HG03159 (cell line): Measurements from ENCODE around the gene SHANK1.
"Not testable (repeated sequence)": the region's sequence is repeated elsewhere in the genome, so short reads cannot be mapped to it uniquely, and the experiment has no call there.

Source experiments
- ATAC-seq: cut with Tn5 transposase; IDR thresholded peaks from one replicate; pipeline ENCODE4 v1.9.1; 2021; ENCODE audit warnings: mild to moderate bottlenecking, moderate library complexity; ENCODE audit not compliant: unreplicated experiment

The SHANK1 gene

DNA sequence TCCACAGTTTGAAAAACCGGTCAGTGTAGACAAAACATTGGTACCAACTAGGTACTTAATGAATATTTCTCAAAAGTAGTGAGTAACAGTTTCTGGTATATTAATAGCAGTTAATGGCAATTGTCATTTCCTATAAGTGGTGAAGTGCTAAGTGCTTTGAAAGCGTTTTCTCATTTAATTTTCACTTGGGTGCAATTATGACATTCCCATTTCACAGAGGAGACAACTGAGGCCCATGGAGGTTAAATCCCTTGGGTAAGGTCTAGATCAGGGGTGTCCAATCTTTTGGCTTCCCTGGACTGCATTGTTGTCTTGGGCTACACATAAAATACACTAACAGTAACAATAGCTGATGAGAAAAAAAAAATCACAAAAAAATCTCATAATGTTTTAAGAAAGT is 79.2 kb downstream of the SHANK1 start:
- ATAC-seq: no peak

DNA sequence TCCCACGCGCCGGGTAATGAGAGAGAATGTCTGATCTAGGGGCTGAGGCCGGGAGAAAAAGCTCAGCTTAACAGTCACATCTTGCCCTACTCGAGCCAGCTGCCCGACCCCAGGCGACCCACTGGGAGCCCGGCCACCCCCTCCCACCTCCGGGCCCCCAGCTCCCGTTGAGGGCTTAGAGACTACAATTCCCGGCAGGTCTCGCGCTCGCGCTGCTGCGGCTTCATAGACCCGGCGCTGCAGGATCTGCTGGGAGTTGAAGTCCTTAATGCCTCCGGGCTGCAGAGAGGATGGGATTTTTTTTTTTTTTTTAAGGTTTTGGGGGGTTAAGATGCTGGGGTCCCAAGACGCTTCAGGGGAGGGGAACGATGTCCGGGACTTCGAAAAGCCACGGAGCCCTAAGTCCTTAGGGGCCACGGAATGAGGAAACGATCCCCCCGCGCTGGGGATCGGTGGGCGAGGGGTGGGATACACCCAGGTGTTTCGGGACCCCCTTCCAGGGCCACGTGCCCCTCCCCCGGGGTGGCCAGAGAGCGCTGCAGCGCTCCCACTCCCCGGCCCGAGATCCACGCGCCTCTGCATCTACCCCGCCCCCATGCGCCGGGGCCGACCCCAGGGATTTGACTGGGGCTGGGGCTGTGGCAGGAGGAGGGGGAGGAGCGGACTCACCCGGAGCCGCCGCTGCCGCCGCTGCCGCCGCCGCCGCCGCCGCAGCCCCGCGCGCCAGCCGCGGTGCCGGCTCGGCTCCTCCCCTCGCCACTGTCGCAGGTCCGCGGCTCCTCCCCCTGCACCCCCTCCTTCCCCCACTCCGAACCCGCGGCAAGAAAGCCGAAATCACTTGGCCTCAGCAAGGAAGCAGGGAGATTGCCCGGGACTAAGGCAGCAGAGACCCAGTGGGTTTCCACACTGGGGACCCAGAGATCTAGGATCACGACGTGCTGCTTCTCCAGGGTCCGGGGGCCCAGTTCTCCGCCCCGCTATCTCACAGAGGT is 80.2 kb downstream of the SHANK1 start, which contains the start of gene SYT3:
Gene SYT3, minus strand, starts transcription at position 761 of the 992 bp plus-strand sequence. CDS start 2,470 bp downstream, outside the sequence.
- no peak for ATAC-seq

DNA sequence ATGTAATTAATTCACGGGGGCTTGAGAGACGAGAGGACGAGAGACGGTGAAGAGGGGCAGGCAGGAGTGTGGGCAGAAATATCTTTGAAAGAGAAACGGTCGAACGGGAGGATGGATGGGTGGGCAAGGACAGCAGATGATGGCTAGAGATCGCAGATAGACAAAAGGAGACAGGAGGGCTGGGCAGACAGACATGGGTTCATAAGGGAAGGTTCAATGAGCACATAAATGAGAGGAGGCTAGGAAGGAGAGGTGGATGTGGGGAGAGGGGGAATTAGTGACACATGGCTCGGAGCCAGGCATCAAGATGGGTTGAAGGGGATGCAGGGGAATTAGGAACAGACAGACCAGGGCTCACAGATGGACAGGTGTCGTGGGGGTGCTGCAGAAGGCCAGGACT is 81.0 kb downstream of the SHANK1 start:
- ATAC-seq: no peak

DNA sequence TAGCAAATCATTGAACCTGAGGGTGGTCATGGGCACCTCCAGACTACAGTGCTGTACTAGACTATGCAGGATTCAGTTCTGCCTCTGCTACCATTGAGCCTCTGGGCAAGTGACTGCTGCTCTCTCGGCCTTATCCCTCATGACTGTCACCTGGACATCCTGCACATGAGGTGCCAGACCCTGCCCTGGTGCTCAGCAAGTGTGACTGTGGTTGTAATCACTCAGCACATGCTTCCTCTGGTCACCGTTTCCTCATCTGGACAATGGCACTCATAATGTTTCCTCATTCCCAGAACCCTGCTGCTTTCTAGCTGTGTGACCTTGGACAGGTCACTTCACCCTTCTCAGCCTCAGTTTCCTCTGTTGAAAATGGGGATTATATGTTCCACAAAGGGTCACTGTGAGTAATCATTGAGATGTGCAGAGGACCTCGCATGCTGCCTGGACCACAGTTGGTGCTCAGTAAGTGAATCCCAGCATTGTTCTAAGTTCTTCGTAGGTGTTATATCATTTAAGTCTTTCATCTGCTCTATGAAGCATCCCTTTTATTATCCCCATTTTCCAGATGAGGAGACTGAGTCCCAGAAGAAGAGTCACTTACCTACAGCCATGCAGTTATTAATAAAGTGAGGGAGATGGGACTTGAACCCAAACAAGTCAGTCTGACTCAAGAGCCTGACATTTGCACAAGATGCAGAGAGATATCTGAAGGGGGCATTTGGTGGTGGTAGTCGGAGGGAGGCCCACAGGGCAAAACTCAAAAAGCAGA is 83.1 kb downstream of the SHANK1 start:
- ATAC-seq: no peak

DNA sequence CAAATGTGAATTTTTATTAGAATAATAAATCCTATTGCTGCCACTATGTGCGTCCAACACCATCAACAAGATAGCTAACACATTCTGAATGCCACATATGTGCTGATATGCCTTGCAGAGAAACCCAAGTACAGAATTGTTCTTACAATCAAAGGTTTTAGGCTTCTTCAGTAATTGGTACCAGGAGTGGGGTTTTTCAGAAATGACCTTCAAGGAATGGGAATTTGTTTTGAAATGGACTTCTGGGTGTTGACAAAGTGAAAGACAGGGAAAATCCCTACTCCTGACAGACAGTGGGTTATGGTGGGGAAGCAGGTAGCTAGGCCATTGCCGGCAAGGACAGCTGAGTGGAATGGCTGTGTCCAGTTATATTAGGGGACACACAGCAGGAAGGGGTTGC is 85.6 kb downstream of the SHANK1 start:
- ATAC-seq: no peak

DNA sequence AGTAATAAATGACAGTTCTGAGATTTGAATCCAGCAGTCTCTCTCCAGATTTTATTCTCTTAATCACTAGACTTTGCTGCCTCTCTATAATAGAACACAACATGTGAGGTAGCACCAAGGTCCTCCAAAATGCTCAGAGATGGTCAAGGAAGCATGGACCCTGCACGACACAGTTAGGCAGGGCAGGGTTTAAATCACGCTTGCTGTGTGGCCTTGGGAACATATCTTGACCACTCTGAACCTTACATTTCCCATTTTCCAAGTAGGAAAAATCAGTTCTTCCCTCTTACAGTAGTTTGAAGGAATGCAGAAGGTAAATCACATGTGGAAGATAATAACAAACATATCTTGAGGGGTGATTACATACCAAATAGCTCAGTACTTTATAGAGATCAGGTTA is 86.2 kb downstream of the SHANK1 start:
- no peak for ATAC-seq

DNA sequence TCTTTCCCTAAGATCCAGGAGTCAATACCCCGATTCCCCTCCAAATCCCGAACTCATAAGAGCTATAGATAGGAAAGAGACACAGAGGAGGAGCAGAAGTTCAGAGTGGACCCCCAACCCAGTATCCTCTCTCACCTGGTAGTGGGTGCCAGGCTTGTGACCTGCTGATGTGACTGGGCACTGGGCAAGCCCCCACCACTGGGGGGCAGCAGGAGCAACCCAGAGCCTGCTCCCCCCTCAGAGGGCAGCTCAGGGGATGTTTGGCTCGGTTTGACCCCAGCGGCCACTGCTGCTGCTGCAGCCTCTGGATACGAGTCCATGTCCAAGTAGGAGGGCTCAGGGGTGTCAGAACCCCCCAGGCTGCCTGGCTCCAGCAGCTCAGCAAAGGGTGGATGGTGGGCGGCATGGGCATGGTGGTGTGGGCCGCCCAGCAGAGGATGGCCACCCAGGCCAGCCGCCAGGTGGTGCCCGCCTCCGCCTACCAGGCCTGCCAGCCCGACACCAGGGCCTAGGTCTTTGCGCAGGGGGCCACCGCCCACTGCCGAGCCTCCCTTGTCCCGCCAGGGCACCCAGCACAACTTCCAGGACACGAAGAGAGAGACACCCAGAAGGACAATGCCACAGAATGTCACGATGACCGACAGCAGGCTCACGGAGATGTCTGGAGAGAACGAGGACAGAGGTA is 87.3 kb downstream of the SHANK1 start:
- no peak for ATAC-seq

DNA sequence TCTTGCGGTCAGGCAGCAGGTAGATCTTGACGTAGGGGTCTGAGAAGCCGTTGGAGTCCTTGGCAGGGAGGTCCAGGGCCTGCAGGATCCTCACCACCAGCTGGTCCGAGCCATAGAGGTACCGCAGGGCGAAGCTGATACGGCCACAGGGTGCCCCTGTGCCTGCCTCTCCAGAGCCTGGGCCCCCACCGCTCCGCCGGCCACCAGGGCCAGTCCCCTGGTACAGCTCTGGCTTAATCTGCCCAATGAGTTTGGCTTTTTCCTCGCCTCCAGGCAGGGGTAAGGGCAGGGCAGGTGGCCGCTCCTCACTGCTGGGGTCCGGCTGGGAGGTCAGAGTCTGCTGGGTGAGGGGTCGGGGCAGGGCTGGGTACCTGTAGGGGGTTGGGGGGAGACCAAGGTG is 89.8 kb downstream of the SHANK1 start:
- no peak for ATAC-seq

DNA sequence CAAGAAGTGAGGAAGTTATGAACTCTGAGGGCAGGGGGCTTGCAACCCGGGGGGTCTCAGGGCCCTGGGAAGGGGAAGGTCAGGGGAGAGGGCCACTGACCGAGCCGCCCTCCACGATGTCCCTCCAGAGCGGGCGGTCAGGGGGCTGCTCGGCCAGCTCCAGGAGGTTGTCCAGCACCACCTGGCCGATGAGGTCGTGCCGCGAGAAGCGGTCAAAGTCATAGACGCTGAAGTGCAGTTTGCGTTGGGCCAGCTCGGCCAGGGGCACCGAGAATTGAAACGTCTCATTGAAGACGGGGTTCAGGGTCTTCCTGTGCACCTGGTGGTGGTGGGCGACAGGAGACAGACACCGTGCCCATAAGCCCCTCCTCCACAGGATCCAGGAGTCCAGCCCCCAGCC is 90.4 kb downstream of the SHANK1 start:
- no peak for ATAC-seq

DNA sequence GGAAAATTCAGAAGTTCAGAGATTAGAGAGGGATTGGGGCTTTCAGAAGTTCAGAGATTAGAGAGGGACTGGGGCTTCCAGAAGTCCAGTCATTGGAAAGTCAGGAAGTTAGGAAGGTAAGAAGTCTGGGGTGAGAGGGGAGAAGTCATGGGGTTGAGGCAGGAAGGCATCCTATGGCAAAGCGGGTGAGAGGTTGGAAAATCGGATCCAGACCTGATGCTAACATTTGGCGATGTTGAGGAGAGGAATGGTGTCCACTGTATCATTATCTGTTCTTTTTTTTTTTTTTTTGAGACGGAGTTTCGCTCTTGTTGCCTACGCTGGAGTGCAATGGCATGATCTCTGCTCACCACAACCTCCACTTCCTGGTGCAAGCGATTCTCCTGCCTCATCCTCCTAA is 91.1 kb downstream of the SHANK1 start:
- no peak for ATAC-seq

DNA sequence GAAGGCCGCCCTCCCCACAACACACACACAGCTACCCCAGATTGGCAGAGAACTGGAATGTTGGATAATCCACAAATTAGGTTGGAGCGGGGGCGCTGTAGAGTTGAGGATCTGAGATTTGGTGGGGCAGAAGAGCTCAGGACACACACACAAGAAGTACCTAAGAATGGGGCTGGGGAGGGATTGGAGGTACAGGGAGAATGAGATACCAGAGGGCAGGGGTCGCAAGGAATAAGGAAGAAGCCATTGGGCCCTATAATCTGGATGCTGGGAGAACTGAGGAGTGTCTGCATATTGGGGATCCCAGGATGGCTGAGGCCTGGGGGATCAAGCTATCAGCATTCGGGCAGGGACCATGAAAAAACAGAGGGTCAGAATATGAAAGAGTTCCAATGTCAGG is 91.5 kb downstream of the SHANK1 start:
- ATAC-seq: no peak

DNA sequence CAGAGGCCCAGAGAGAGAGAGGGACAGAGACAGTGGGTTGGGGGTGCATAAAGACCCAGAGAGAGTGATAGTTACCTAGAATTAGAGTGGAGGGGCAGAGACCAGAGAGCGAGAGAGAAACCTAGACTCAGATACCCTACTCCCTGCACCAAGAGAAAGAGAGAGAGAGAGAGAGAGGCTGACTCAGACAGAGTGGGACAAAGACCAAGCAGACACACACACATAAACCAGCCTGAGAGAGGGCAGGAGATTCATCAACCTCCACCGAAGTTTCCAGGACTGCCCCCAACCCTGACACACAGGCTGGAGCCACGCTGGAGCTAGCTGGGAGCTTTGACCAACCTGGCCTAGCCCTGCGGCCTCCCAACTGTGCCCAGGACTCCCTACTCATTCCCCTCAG is 92.8 kb downstream of the SHANK1 start:
- ATAC-seq: no peak

DNA sequence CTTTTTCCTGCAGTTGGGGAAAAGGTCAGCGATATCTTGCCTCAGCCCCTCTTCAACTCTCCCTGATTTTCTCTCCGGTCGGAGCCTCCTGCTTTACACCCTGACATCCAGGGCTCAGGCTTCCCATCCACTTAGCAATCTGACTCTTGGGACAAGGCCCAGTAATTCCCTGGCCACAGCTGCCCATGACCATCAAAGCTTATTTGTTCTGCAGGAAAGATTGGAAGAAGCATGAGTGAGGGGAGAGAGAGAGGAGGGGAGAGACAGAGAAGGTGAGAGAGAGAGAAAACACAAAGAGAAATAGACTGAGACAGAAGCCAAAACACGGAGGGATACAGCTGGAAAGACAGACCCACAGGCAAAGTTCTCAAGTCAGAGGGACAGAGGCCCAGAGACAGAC is 93.6 kb downstream of the SHANK1 start:
- ATAC-seq: no peak

DNA sequence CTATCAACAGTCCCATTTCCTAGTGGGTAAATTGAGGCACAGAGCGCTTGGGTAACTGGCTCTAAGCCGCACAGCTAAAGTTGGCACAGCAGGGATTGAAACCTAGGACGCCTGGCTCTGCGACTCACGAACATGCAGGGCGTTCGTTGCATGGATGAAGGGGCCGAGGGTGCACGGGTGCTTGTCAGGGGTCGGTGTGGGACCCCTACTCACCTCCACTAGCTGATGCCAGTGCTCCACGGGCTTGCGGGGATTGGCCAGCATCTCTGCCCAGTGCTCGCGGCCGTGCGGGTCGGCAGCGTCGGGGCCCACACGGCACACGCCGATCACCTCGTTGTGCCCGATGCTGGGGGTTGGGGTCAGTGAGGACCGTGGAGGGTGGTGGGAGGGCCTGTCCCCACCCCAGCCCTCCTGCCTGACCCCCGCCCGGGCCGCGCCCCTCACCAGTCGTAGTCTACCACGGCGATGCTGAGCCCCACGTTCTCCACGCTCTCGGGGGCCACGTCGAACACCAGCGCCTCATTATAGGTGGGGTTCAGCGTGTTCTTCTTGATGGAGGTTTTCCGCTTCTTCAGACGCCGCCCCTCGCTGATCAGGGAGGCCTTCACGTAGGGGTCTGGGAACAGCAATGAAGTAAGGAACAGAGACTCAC is 94.5 kb downstream of the SHANK1 start:
- no peak for ATAC-seq

DNA sequence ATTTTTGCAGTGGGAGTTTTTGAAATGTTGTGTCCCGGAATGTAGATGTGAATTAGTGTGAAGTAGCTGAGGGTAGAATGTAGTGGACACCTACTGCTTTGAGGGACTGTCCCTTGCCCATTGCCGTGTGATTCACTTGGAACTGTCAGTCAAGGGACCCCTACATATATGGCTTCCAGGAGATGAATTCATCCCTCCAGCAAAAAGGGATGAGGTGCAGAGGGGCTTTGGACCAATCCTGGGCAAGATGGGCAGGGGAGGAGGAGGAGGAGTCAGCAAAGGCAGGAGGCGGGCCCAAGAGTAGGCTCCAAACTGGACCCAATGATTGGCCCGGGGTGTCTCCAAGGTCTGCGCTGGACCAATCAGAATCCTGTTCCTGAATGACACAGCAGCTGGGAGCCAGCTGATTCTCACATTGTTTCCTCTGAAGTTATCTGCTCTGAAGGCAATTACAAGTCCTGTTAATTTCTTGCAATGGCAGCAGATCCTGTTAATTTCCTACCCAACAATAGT is 99.2 kb downstream of the SHANK1 start:
- not testable (repeated sequence) for ATAC-seq

DNA sequence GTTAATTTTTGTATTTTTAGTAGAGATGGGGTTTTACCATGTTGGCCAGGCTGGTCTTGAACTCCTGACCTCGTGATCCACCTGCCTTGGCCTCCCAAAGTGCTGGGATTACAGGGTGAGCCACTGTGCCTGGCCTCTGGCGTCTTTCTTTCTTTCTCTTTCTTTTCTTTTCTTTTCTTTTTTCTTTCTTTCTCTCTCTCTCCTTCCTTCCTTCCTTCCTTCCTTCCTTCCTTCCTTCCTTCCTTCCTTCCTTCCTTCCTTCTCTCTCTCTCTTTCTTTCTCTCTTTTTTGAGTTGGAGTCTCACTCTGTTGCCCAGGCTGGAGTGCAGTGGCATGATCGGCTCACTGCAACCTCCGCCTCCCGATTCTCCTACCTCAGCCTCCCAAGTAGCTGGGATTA is 100.4 kb downstream of the SHANK1 start:
- not testable (repeated sequence) for ATAC-seq

DNA sequence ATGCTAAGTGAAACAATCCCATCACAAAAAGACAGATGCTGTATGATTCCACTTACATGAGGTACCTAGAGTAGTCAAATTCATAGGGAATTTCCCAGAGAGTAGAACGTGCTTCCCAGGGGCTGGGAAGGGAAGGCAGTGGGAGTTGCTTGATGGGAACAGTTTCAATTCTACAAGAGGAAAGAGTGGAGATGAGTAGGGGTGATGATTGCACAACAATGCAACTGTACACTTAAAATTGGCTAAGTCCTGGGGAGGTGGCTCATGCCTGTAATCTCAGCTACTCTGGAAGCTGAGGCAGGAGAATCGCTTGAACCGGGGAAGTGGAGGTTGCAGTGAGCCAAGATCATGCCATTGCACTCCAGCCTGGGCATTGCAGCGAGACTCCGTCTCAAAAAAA is 101.2 kb downstream of the SHANK1 start:
- not testable (repeated sequence) for ATAC-seq

DNA sequence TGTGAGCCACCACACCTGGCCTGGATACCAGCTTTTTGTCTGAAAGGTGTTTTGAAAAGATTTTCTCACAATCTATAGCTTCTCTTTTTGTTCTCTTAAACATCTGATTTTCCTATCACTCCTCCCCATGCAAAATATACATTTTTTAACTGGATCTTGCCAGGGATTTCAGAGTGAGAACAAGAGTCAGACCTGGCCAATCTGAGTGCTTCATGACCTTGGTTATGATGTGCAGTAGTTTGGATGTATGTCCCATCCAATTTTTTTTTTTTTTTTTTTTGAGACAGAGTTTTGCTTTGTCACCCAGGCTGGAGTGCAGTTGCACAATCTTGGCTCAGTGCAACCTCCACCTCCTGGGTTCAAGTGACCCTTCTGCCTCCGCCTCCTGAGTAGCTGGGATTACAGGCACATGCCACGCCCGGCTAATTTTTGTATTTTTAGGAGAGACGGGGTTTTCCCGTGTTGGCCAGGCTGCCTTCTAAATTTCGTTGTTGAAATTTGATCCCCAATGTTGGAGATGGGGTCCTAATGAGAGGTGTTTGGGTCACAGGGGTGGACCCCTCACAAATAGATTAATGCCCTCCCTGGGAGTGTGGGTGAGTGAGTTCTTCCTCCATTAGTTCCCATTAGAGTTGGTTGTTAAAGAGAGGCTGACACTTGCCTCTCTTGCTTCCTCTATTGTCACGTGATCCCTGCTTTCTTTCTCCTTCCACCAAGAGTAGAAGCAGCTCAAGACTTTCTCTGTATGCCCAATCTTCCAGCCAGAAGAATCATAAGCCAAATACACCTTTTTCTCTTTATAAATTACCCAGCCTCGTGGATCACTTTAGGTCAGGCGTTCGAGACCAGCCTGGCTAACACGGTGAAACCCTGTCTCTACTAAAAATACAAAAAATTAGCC is 106.8 kb downstream of the SHANK1 start:
- not testable (repeated sequence) for ATAC-seq
